HG03442 (cell line): Measurements from ENCODE around the gene PITPNM3.
A peak's percentile ranks its signal among the peaks of the same experiment; 100 is the strongest.

ENCODE experiments used
- ATAC-seq: cut with Tn5 transposase; IDR thresholded peaks from one replicate; pipeline ENCODE4 v1.9.1; 2021; ENCODE audit warnings: mild to moderate bottlenecking, moderate library complexity; ENCODE audit not compliant: unreplicated experiment

Gene PITPNM3

GRCh38 chr17:6450926-6451832, 105.2 kb downstream of the PITPNM3 start:
- ATAC-seq, result no peak

GRCh38 chr17:6449307-6449706, 107.0 kb downstream of the PITPNM3 start:
- ATAC-seq, result no peak

DNA sequence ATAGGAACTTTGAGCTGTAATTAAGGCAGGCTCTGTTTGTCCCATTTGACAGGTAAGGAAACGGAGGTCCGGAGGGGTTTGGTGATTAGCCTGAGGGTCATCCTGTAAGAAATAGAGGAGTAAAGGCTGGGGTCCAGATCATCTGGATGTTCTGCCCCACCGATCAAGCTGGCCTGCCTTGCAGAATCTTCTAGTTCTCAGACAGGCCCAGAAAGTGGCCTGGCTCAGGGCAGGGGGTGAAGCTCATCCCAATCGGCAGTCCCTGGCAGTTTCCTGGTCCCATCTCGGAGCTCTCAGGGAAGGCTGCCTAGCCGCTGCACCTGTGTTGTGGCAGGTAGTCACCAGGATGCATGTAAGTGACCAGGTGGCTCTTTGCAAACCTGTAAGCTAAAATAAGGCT, 107.9 kb downstream of the PITPNM3 start:
- ATAC-seq, result no peak

DNA sequence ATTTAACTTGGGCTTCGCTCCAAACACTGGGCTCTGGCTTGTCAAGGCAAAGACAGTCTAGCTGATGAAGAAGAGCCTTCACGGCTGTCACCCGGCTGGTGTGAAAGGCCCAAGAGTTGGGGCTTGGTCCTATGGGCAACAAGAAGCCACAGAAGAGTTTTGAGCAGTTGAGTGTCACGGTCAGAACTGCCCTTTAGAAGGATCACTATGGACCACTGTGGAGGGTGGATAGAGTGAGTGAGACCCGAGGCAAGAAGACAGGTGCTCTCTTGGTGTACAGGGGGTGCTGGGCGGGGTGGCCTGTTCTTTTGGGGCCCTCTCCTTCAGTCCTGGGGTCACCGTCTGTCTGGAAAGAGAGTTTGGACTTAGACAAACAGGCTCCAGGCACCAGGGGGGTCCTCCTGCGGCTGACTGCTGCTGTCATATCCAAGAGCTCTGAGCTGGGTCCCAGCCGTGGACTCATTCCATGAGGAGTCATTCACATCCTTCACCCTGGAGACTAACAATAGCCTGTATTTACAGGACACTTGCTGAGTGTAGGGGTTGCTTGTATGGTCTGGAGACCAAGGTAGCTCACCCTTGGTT, 109.7 kb downstream of the PITPNM3 start:
- no peak for ATAC-seq

GRCh38 chr17:6444571-6445335, 111.6 kb downstream of the PITPNM3 start:
- ATAC-seq, result no peak

DNA sequence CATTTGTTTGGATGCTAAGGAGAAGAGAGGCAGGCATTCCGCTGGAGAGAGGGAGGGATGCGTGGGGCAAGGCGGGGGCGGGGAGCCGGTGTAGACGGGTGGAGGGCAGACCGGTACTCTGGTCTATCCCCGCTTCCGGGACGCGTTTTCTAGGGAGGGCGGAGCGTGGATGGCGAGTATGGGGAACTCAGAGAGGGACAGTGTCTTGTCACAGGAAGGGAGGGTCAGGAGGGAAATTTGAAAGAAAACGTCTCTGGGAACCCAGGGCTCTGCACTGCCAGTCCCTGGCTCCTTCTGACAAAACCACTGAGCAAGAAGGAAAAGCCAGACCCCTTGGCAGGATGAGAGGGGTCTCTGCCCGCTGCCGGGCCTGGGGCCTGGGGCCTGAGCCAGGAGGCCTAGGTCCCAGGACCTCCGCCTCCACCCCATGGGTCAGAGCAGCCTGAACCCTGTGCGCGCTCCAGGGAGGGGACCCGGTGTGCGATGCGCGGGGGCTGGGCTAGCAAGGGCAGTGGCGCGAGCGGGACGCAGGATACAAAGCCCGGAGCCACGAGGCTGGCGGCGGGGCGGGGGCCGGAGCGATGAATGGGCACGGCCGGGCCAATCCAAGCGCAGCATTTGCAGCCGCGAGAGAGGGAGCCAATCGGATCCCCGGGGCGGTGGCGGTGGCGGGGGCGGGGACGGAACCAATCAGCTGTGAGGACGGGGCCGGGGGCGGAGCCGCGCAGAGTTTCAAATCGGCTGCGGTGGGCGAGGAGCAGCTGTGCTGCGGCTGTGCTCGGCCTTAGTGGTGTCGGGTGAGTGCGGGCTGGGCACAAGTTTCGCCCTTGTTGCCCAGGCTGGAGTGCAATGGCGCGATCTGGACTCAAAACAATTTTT, 112.4 kb downstream of the PITPNM3 start, which contains the start of gene PIMREG:
Gene PIMREG (plus strand): TSS at position 764 of the 879 bp plus-strand sequence. CDS start 656 bp downstream, outside the sequence.
- peak; percentile 76 for ATAC-seq

DNA sequence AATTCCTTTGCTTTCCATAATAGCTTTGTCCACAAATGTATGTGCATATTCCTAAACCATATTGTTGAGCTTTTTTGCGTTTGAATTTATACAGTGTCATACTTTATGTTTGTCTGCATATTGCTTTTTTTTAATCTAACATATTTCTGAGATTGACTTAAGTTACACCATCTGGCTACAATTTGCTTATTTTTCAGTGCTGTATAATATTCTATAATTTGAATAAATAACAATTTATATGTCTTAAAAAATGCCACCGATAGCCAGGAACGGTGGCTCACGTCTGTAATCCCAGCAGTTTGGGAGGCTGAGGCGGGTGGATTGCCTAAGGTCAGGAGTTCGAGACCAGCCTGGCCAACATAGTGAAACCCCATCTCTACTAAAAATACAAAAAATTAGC, 113.6 kb downstream of the PITPNM3 start:
- ATAC-seq, result no peak

GRCh38 chr17:6439951-6440350, 116.4 kb downstream of the PITPNM3 start:
- ATAC-seq, result no peak

GRCh38 chr17:6437956-6438355, 118.4 kb downstream of the PITPNM3 start:
- no peak for ATAC-seq

DNA sequence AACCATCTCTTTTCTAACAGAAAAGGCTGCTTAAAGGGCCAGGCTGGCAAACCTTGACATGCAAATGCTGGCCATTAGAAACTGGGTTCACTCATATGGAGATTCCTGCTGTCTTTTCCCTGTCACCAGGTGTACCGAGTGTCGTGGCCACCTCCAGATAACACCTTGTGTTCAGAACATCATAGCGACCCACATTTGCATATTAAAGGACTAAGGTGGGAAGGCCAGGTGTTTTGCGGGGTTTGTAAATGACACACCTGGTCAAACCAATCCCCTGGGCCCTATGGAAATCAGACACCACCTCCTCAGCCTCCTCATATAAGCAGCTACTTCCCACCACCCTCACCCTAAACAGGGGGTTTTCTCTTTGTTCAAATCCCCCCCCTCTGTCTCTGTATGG, 118.9 kb downstream of the PITPNM3 start:
- ATAC-seq, result no peak

DNA sequence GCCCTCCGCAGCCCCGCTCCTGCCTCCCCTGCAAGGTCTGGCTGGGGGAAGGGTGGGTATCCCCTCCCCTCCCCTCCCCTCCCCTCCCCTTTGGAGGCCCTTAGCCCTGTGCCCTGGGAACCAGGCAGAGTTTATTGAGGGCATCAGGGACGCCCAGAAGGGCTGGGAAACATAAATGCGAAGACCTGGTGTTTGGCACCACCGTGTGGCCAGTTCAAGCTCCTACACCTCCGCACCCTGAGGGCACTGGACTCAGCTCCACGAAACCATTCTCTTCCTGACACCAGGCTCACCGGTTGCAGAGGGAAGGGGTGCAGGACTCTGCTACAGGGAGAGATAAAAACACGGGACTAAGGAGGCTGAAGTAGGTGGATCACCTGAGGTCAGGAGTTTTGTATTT, 120.4 kb downstream of the PITPNM3 start:
- no peak for ATAC-seq

DNA sequence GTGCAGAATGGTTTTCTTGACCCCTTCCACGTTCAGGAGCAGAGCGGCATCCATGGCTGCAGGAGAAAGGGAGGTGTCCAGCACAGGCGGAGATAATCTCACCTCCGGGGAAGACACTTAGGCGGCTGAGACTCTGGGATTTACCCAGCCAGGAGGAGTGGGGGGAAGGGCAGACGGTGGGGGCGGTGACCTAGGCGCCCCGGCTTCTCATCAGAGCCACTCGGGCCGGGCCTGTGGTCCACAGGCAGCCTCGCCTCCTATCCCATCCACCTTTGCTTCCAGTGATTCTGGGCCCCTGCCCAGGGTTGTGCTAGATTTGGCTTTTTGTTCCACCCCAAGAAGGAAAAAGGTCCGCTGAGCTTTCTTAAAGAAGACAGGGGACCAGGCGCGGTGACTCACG, 121.3 kb downstream of the PITPNM3 start, which contains the start of gene AIPL1:
Gene AIPL1 (minus strand): TSS at position 71 of the 400 bp plus-strand sequence. CDS start 17 bp downstream, at position 54.
- ATAC-seq, result no peak

DNA sequence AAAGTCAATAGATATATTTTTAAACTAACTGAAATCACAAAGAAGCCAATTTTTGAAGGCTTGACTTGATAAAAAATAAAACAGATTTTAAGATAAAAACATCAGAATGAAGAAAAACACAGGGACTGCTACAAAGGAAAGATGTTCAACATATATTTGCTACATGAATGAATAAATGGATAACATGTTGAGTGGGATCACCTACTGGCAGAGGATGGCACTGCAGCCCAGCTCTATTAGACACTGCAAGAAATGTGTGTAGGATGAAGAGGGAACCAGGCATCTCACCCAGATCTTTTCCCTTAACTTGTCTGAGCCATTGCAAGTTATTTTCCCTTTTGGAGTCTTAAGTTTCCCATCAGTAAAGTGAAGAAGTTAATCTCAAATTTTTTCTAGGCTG, 125.6 kb downstream of the PITPNM3 start:
- ATAC-seq, result no peak

DNA sequence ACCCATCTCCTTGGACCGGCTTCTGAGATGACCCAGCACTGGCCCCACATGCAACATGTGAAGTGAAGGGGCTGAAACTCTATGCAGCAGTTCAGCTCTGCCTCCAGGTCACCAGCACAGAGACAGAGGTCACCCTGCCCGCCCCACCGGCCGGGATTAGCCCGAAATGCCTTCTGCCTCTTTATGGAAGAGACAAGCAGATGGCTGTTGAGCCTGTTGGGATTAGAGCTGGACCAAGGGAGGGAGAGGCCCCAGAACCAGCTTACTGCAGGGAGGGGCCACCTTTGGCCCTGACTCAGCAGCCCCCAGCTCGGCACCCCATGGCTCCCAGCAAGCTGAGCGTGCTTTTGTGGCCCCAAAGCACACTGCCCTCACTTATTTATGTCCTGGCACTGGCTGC, 127.1 kb downstream of the PITPNM3 start:
- no peak for ATAC-seq

DNA sequence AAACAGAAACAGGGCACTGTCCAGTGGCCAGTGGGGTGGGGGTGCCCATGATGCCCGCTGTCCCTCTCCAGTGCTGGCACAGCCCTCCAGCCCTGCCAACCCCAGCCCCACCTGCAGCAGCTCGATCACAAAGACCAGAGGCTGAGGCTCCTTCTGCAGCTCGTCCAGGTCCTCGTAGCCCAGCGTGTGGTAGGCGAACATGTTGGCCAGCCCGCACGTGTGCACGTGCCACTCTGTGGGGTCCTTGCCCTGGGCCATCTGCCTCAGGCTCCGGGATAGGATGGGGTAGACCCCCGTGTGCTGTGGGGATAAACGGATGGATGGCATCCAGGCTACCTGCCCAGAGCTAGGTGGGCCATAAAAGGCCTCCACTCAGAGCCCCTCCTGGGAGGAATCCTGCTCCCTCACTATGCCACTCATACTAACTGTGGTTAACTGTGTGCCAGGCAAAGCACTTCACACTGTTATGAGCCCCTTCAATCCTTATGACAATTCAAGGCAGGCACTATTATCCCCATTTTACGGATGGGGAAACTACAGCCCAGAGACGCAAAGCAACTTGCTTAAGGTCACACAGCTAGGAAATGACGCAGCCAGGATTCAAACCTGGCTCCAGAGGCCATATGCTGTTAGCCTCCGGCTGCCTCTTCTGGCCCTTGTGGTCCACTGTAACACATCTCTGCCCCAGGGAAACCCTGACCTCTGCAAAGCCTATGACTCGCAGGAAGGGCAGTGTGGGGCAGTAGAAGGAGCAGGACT, 128.0 kb downstream of the PITPNM3 start:
- ATAC-seq, result no peak

DNA sequence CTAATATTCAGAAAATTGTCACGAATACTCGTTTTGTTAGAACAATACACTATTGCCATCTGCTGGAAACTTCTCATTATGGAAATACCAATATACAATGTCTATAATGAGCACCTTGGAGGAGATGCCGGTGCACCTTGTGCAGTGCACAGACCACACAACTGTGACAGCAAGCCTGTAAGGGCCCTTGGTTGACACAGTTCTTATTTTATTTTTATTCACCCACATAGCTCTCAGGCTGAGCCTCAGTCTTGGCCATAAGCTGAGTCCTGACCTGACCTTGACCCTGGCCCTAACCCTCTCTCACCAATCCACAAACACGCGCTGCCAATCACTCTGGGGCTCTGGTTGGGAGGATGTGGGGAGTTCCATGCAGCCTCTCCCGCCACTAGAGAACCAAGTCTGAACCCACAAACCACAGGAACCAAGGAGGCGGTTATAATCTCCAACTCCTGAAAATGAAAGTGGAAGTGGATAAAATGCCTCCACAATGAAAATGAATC, 129.0 kb downstream of the PITPNM3 start:
- ATAC-seq, result no peak

DNA sequence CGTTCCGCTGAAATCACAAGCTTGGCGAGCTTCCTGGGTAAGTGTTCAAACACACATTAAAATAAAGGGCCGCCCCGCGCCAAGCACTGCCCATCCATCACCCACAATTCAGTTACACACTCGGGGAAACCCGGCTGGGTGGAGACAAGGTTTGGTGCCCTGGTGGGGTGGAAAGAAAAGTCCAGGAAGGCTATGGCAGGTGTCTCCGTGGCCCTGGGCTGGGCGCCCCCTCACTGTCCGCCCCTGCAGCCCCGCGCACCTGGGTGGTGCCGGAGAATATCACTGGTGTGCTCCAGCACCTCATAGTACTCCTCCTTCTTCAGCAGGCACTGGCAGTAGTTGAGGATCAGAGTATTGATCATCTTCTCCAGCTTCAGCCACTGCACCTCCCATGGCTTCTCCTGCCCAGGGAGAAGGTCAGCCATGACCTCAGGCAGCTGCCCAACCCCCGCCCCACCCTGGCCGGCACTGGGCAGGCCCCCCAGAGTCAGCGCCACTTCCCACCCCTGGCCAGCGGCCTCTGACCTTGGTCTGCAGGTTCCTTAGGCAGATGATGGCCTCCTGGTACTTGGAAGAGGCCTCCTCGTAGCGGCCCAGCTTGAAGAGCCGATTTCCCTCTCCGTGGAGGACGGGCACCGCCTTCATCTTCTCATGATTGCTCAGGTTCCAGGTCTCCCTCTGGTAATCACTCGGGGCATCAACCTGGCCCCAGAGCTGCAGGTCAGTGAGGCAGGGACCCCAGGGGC, 129.8 kb downstream of the PITPNM3 start:
- no peak for ATAC-seq

GRCh38 chr17:6425407-6425806, 130.9 kb downstream of the PITPNM3 start:
- no peak for ATAC-seq

DNA sequence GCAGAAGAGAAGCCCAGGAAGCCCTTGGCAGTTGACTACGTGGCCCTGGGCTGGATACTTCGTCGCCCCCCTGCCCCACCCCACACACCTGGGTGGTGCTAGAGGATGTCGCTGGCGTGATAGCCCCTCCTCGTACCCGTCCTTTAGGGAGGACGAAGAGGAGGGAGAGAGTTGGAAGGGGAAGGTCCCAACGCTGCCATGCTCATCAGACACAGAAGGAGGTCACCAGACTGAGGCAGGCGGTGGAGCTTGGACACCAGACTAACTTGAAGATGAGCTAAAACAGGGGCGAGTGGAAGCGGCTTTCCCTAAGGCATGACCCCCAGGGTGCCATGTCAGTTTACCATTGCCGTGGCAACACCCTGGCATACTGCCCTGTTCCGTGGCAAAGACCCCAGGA, 132.4 kb downstream of the PITPNM3 start:
- no peak for ATAC-seq
